H9 (cell line): ENCODE data around the gene RHOU. TPM values are rescaled to one million over a fixed set of nuclear protein-coding genes. Genes with fewer than 3 reads are reported as not detected.

Source experiments
- DNase-seq: peaks from one replicate; pipeline ENCODE4 v3.0.0-alpha.2; 2017
- H2AFZ ChIP-seq: one replicate; pipeline ENCODE4 v1.6.1; 2013; ENCODE audit warnings: mild to moderate bottlenecking, low read length, control low read depth, moderate library complexity
- H2AK5ac ChIP-seq: 2 replicates; pipeline ENCODE4 v1.6.1; 2013; ENCODE audit warnings: low read length, control low read depth, mixed read lengths; ENCODE audit not compliant: insufficient read length
- H2BK120ac ChIP-seq: one replicate; pipeline ENCODE4 v1.6.1; 2013; ENCODE audit warnings: low read depth, mild to moderate bottlenecking, low read length, control low read depth, inconsistent platforms; ENCODE audit not compliant: poor library complexity, severe bottlenecking
- H2BK12ac ChIP-seq: 2 replicates; pipeline ENCODE4 v1.6.1; 2013; ENCODE audit warnings: low read length, control low read depth, mixed read lengths, low read depth; ENCODE audit not compliant: insufficient read length
- H2BK15ac ChIP-seq: 2 replicates; pipeline ENCODE4 v1.6.1; 2013; ENCODE audit warnings: low read depth, low read length, control low read depth
- H2BK20ac ChIP-seq: one replicate; pipeline ENCODE4 v1.6.1; 2013; ENCODE audit warnings: low read depth, mild to moderate bottlenecking, low read length, control low read depth, inconsistent platforms; ENCODE audit not compliant: poor library complexity, severe bottlenecking
- H2BK5ac ChIP-seq: 2 replicates; pipeline ENCODE4 v1.6.1; 2013; ENCODE audit warnings: low read length, control low read depth, mixed read lengths; ENCODE audit not compliant: insufficient read length
- H3K14ac ChIP-seq: 2 replicates; pipeline ENCODE4 v1.6.1; 2013; ENCODE audit warnings: low read length, control low read depth; ENCODE audit not compliant: insufficient read depth
- H3K18ac ChIP-seq: 2 replicates; pipeline ENCODE4 v1.6.1; 2013; ENCODE audit warnings: low read depth, mild to moderate bottlenecking, mixed read lengths, low read length, control low read depth; ENCODE audit not compliant: insufficient read length
- H3K23ac ChIP-seq: 2 replicates; pipeline ENCODE4 v1.6.1; 2013; ENCODE audit warnings: low read length, control low read depth, mixed read lengths, low read depth; ENCODE audit not compliant: insufficient read length
- H3K23me2 ChIP-seq: 2 replicates; pipeline ENCODE4 v1.6.1; 2013; ENCODE audit warnings: low read depth, mild to moderate bottlenecking, mixed read lengths, low read length, control low read depth; ENCODE audit not compliant: insufficient read length, poor library complexity, severe bottlenecking
- H3K27ac ChIP-seq: 2 replicates; pipeline ENCODE4 v1.5.1; 2013; ENCODE audit warnings: low read length, control low read depth, mixed read lengths, low read depth; ENCODE audit not compliant: insufficient read length
- H3K27me3 ChIP-seq: 2 replicates; pipeline ENCODE4 v1.6.1; 2013; ENCODE audit warnings: low read length, control low read depth, inconsistent platforms; ENCODE audit not compliant: insufficient read depth
- H3K4ac ChIP-seq: 2 replicates; pipeline ENCODE4 v1.6.1; 2013; ENCODE audit warnings: low read depth, mild to moderate bottlenecking, control low read depth, inconsistent platforms, low read length, moderate library complexity
- H3K4me1 ChIP-seq: 2 replicates; pipeline ENCODE4 v1.6.1; 2013; ENCODE audit warnings: low read length, control low read depth, inconsistent platforms; ENCODE audit not compliant: insufficient read depth
- H3K4me2 ChIP-seq: 2 replicates; pipeline ENCODE4 v1.6.1; 2013; ENCODE audit warnings: low read length, control low read depth, mixed read lengths; ENCODE audit not compliant: insufficient read length, insufficient read depth
- H3K56ac ChIP-seq: 2 replicates; pipeline ENCODE4 v1.6.1; 2013; ENCODE audit warnings: low read depth, mild to moderate bottlenecking, mixed read lengths, low read length, control low read depth; ENCODE audit not compliant: insufficient read length
- H3K79me1 ChIP-seq: 2 replicates; pipeline ENCODE4 v1.6.1; 2013; ENCODE audit warnings: low read depth, mild to moderate bottlenecking, moderate library complexity, low read length, control low read depth, inconsistent platforms; ENCODE audit not compliant: insufficient read depth, poor library complexity, severe bottlenecking
- H3K79me2 ChIP-seq: 2 replicates; pipeline ENCODE4 v1.6.1; 2013; ENCODE audit warnings: low read length, control low read depth, inconsistent platforms; ENCODE audit not compliant: insufficient read depth
- H3K9ac ChIP-seq: 2 replicates; pipeline ENCODE4 v1.6.1; 2013; ENCODE audit warnings: low read length, control low read depth, mixed read lengths; ENCODE audit not compliant: insufficient read length; ENCODE audit errors: extremely low read depth
- H3K9me3 ChIP-seq: one replicate; pipeline ENCODE4 v1.6.1; 2013; ENCODE audit warnings: low read depth, low read length, inconsistent platforms; ENCODE audit not compliant: control insufficient read depth
- H3T11ph ChIP-seq: one replicate; pipeline ENCODE4 v1.6.1; 2013; ENCODE audit warnings: mild to moderate bottlenecking, low read length, control low read depth, inconsistent platforms
- H4K20me1 ChIP-seq: one replicate; pipeline ENCODE4 v1.6.1; 2013; ENCODE audit not compliant: control insufficient read depth, insufficient read length, insufficient read depth
- H4K5ac ChIP-seq: 2 replicates; pipeline ENCODE4 v1.6.1; 2013; ENCODE audit warnings: low read depth, mild to moderate bottlenecking, mixed read lengths, low read length, control low read depth; ENCODE audit not compliant: insufficient read length
- H4K8ac ChIP-seq: replicated peaks from 2 replicates; pipeline ENCODE4 v1.6.1; 2013; ENCODE audit warnings: low read length, control low read depth, mixed read lengths, low read depth; ENCODE audit not compliant: insufficient read length
- H4K91ac ChIP-seq: 2 replicates; pipeline ENCODE4 v1.6.1; 2013; ENCODE audit warnings: low read depth, mild to moderate bottlenecking, moderate library complexity, mixed read lengths, low read length, control low read depth; ENCODE audit not compliant: insufficient read length
- H3K27ac Mint-ChIP-seq, 3 experiments: 2 replicates in 2 of 3; 3 replicates in 1 of 3; pipeline ENCODE4 v1.8.0; 2020 to 2021; ENCODE audit warnings: mixed read lengths in 3 of 3, mild to moderate bottlenecking in 1 of 3, moderate library complexity in 1 of 3
- H3K27me3 Mint-ChIP-seq: 2 replicates; pipeline ENCODE4 v1.8.0; 2021; ENCODE audit warnings: low read depth, mild to moderate bottlenecking, moderate library complexity, mixed read lengths
- H3K36me3 Mint-ChIP-seq, 3 experiments: 2 replicates in 2 of 3; 3 replicates in 1 of 3; pipeline ENCODE4 v1.8.0; 2020 to 2021; ENCODE audit warnings: low read depth in 3 of 3, mixed read lengths in 3 of 3; ENCODE audit not compliant: insufficient read depth in 1 of 3
- H3K4me1 Mint-ChIP-seq, 2 experiments: 2 replicates each; pipeline ENCODE4 v1.8.0; 2020; ENCODE audit warnings: mixed read lengths in 2 of 2
- H3K4me3 Mint-ChIP-seq, 2 experiments: 2 replicates in 1 of 2; 3 replicates in 1 of 2; pipeline ENCODE4 v1.8.0; 2020 to 2021; ENCODE audit warnings: mild to moderate bottlenecking in 2 of 2, mixed read lengths in 2 of 2, moderate library complexity in 1 of 2
- H3K9me3 Mint-ChIP-seq, 2 experiments: 2 replicates in 1 of 2; 3 replicates in 1 of 2; pipeline ENCODE4 v1.8.0; 2020; ENCODE audit warnings: mild to moderate bottlenecking in 2 of 2, mixed read lengths in 2 of 2, moderate library complexity in 1 of 2
- WGBS: extraction: QIAGEN DNeasy Blood & Tissue Kit; methylation state at CpG from one replicate; pipeline ENCODE4 v1.1.7; 2013; ENCODE audit warnings: missing lambda C conversion rate, low lambda C conversion rate, mixed read lengths; ENCODE audit not compliant: insufficient read length; ENCODE audit errors: extremely low coverage; 5-methylcytosine and 5-hydroxymethylcytosine counted together
- total RNA-seq: library from RNA; stranded (reverse); gene quantifications from 2 replicates; pipeline ENCODE4 v1.2.1, GENCODE V29; 2021
- TF ChIP-seq, protein P1 (sequence below): fragments of 200-600 bp; sonication (generic); conservative IDR thresholded peaks from 3 replicates; pipeline ENCODE4 v1.8.0; 2021; ENCODE audit warnings: antibody characterized with exemption, mild to moderate bottlenecking

The RHOU gene
- total RNA-seq, 1 experiment from 2014 or later, result 3.9 TPM

DNA sequence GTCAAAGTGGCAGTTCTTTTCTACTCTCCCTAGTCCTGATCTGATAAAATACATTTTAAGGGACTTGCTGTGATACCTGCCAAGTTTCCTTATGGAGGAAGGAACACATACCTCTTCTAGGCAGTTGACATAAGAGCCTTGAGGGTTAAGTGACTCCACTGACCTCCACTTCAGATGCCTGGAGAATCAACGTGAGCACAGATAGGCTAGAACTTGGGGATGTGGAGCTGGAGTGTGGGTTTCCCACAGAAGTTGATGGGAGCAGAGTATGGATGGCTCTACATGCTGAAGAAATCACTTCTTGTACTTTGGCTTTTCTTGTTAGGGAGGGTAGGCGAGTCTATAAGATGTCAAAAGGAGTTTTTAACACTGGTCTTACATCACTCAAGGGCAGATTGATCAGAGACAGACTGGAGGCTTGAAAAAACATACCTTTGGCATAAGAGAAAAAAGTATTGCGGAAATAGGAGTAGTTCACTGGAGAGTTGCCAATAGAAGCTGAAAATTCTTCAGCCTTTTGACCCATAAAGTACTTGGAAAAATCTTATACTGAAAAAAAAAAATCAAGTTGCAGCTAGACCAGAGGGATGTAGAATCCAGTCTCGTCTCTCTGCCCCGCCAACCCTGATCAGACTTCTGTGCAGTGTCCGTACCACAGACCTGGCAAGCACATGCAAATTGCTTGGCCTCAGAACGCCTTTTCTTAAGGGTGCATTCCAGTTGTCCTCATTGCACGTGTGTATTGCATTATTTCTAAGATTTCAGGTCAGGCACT lies 5.5 kb downstream of the RHOU start:
- Histone ChIP-seq H3K23me2 (peaks cover 8% of the 10 kb centered on the region), H4K91ac (no peak overlapping the region), H3T11ph (no peak overlapping the region), H2AK5ac (no peak overlapping the region), H3K18ac (no peak overlapping the region), H3K9ac (no peak overlapping the region), H3K56ac (no peak overlapping the region), H2BK15ac (no peak overlapping the region), H2AFZ (no peak overlapping the region), H3K9me3 (no peaks in the 10 kb centered on the region), H3K27me3 (no peaks in the 10 kb centered on the region; the same call in 1 of the 2 replicates), H2BK120ac (no peak overlapping the region), H2BK12ac (no peak overlapping the region), H3K4me2 (no peak overlapping the region), H3K27ac (no peak overlapping the region), H2BK5ac (no peak overlapping the region), H3K4ac (no peak overlapping the region), H3K79me1 (no peaks in the 10 kb centered on the region), H3K4me1 (no peaks in the 10 kb centered on the region), H3K14ac (no peak overlapping the region), H4K20me1 (no peaks in the 10 kb centered on the region), H3K23ac (no peak overlapping the region), H3K79me2 (no peaks in the 10 kb centered on the region), H2BK20ac (no peak overlapping the region), H4K8ac (no peak overlapping the region), H4K5ac (no peak overlapping the region)
- no CpG with 5 or more reads among the region's 8 CpGs for WGBS
- Mint-ChIP-seq H3K27me3 (peaks cover 19% of the 10 kb centered on the region), H3K9me3 (no peaks in the 10 kb centered on the region), H3K4me1 (peaks cover 10 to 13% of the 10 kb centered on the region in 2 experiments), H3K27ac (no peak overlapping the region), H3K36me3 (peaks cover 0 to 16% (median 10%) of the 10 kb centered on the region in 3 experiments; a peak in 6 of 7 replicates), H3K4me3 (no peak overlapping the region)
- DNase-seq, result no peak
- TF ChIP-seq, protein P1, sequence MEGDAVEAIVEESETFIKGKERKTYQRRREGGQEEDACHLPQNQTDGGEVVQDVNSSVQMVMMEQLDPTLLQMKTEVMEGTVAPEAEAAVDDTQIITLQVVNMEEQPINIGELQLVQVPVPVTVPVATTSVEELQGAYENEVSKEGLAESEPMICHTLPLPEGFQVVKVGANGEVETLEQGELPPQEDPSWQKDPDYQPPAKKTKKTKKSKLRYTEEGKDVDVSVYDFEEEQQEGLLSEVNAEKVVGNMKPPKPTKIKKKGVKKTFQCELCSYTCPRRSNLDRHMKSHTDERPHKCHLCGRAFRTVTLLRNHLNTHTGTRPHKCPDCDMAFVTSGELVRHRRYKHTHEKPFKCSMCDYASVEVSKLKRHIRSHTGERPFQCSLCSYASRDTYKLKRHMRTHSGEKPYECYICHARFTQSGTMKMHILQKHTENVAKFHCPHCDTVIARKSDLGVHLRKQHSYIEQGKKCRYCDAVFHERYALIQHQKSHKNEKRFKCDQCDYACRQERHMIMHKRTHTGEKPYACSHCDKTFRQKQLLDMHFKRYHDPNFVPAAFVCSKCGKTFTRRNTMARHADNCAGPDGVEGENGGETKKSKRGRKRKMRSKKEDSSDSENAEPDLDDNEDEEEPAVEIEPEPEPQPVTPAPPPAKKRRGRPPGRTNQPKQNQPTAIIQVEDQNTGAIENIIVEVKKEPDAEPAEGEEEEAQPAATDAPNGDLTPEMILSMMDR, result no peak
